GM21360 (cell line): ENCODE data around the gene DENND4A.
"Not testable (repeated sequence)": the region's sequence is repeated elsewhere in the genome, so short reads cannot be mapped to it uniquely, and the experiment has no call there.

Experiments used
- ATAC-seq: cut with Tn5 transposase; IDR thresholded peaks from one replicate; pipeline ENCODE4 v1.9.1; 2021; ENCODE audit warnings: mild to moderate bottlenecking, moderate library complexity; ENCODE audit not compliant: unreplicated experiment

Gene DENND4A

GRCh38 chr15:65639509-65639908, 152.6 kb downstream of the DENND4A start:
- no peak for ATAC-seq

- no peak for ATAC-seq
Observed at GRCh38 chr15:65638681-65639089, 153.4 kb downstream of the DENND4A start.

GRCh38 chr15:65638109-65638508, 154.0 kb downstream of the DENND4A start:
- no peak for ATAC-seq

- ATAC-seq: no peak
Observed at GRCh38 chr15:65634356-65634755, 157.7 kb downstream of the DENND4A start.

DNA sequence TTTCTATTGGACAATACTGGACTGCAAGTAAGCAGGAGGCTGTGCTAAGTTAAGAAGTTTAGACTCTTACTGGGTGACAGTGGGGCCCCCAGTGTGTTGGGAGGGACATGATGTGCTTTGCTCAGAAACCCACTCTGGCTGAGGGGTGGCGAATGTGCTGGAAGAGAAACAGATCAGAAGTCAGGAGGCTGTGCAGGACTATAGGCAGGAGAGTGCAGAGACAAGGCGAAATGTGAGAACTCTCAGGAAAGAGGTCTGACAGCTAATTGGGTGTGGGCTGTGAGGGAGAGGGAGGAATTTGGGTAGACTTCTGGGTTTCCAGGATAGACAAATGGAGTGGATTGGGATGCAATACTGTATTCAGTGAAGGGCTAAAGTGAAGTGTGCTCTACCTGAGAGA, 158.3 kb downstream of the DENND4A start:
- no peak for ATAC-seq

GRCh38 chr15:65632780-65633375, 159.2 kb downstream of the DENND4A start:
- ATAC-seq: no peak

DNA sequence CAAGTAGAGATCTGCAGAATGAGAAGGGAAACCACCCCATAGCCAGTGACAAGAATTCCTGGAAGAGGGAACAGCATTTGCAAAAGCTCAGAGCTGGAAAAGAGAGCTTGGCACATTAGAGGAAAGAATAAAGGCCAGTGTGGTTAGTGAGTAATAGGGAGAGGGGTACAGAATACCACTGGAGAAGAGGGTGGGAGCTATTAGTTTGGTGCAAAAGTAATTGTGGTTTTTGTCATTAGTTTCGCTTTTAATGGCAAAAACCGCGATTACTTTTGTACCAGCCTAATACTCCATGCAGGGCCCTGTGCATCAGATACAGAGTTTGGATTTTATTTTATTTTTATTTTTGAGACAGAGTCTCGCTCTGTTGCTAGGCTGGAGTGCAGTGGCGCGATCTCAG, 160.6 kb downstream of the DENND4A start:
- no peak for ATAC-seq

GRCh38 chr15:65630760-65631159, 161.3 kb downstream of the DENND4A start:
- ATAC-seq: no peak

DNA sequence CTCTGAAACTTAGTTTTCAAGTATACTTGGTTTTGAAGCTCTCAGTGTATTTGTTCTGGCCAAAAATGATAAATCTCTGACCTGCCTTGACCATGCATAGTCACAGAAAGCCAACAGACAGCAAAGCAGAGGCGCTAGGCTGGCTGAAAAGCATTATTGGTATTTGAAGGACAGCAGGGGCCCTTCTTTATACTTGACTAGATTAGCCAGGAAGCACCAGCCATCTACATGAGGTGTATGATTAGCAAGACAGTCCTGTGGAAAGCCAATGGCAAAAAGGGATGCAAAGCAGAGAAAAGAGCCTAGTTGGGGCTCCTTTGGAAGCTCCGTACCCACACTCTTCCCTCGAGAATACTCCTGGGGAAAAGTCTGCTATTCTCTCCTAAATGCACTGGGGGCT, 162.5 kb downstream of the DENND4A start:
- no peak for ATAC-seq

DNA sequence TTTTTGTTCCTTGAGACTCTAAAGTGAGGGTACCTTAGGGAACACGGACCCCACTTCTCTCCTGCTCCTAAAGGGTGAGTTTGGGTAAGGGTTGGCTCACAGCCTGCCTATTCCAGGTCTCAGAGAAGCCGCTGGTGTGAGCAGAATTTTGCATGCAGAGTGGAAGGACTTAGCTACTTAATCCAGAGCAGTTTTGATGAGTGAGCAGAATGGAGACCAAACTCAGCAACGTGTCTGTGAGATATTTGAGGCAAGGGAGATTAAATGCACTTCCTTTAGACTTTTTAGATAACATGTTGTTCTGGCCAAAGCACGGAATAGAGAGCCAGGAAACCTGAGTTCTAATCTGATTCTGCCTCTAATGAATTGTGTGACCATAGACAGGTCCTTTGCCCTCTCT, 165.2 kb downstream of the DENND4A start:
- no peak for ATAC-seq

DNA sequence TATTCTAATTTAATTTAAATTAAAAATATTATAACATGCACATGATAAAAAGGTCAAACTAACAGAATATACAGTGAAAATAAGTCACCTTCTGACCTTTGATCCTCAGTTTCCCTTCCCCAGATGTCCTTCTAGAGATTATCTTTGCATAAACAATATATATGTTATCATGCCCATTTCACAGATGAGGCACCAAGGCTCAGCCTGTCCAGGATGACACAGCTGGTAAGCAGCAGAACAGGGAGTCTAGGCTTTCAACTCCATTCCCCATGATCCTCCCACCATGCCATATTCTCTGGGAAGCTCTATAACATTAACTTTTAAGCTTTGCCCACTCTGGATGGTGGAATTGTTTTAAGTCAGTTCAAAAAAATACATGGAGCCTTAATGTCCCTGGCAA, 169.0 kb downstream of the DENND4A start:
- no peak for ATAC-seq

DNA sequence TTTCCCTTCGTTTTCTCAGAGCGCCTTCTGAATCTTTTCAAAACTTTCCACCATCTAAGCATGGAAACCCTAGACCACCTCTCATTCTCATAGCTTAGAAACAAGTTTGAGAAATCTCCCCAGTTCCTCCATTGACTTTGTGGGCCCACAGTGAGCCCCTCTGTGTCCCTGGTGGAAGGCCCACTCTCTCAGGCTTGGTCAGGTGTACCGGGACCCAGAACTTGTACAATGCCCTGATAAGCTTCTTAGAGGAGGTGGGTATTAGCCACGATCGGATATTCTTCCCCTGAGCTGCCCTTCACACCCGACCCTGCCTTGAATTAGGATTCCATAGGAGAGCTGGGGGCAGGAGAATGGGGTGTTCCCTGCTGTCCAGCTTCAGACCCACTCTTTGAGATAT, 170.5 kb downstream of the DENND4A start, which contains the start of gene SLC24A1:
Gene SLC24A1 (plus strand): TSS at position 301 of the 400 bp plus-strand sequence. CDS start 2,143 bp downstream, outside the sequence.
- no peak for ATAC-seq

GRCh38 chr15:65620833-65621232, 171.3 kb downstream of the DENND4A start:
- no peak for ATAC-seq

DNA sequence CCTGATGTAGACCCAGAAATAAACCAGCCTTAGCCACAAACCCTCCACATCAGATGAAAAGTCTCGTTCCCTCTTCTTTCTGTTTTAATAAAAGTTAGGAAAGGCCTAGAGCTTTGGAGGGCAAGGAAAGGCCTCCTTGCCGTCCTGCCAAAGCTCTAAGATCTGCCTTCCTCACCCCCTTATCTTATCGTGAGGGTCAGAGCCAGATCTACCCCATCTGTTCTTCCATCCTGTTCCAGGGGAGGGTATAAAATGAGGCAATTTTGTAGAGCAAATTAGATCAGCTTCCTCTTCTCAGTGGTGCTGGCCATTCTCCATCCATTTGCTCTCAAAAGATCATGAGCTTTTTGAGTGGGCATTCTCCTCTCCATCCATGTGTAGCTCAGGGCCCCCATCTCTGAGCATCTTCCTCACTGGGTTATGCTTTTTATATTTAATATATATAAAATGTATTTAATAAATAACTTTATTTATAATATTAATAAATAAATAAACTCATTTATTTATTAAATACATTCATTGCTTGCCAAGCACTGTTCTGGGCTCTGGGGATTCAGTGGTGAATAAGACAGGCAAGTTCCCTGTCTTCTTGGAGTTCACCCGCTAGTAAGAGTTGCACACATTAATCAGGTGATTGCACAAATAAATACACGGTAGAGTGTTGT, 172.3 kb downstream of the DENND4A start:
- no peak for ATAC-seq

DNA sequence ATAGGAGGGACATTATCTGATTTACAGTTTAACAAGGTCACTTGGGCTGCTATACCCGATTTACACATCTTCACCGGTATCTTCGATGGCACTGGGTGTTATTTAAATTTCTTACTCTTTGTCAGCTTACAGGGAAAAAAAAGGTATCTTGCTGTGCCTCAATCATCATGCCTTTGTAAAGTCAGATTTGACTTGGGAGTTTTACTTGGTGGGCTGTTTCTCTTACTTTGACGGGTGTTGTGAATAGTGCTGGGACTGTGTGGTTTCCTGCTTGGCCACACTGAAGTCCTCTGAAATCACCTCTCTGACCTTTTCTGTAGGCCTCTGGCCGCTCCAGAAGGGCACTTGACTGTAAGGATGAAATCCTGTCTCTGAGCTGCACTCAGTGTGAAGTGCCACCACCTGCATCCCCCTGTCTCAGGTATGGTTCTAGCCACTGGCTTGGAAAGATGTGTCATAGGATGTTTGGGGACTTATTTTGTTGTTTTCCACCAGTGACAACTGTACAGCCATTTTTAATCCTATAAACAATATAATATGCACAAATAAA, 173.5 kb downstream of the DENND4A start:
- ATAC-seq: no peak

- not testable (repeated sequence) for ATAC-seq
Observed at GRCh38 chr15:65615887-65616286, 176.2 kb downstream of the DENND4A start.

DNA sequence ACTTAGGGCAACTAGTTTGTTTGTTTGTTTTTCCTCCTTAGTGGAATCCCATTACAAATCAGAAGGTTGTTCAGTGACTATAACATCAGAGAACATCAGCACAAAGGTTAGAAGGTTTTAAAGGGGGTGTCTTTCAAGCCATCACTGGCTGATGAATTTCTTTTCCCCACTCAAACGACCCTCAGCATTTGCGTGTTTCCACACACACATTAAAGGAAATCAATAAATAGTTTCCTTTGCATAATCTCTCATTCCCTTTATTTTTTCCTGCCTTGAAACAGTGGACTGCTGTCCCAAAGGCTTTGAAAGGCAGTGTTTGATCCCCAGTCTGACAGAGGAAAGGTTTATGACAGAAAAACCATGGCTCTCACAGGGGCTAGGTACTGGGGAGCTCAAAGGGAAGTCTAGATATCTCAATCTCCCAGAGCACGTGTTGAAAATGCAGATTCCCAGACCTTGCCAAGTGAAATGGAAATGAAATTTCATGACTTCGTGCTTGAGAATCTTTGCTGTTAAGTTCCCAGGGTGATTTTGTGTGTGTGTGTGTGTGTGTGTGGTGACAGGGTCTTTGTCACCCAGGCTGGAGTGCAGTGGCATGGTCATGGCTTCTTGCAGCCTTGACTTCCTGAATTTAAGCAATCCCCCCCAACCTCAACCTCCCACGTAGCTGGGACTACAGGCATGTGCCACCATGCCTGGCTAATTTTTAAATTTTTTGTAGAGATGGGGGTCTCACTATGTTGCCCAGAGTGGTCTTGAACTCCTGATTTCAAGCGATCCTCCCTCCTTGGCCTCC, 178.9 kb downstream of the DENND4A start:
- ATAC-seq: no peak

- no peak for ATAC-seq
Observed at GRCh38 chr15:65612616-65612946, 179.5 kb downstream of the DENND4A start.

GRCh38 chr15:65611888-65612615, 180.0 kb downstream of the DENND4A start:
- ATAC-seq: no peak

- ATAC-seq: peak; percentile 95
Observed at GRCh38 chr15:65610871-65611718, 181.0 kb downstream of the DENND4A start, which contains the start of gene INTS14. TSS of gene INTS14 (minus strand) at chr15:65611131. CDS start at chr15:65607380, 3,751 bp downstream.
